Activated effector memory CD4-positive, alpha-beta T cell treated with anti-CD3 and anti-CD28 coated beads, Interleukin-2, amount 50 U/mL, for 16 hours (primary cell): ENCODE measurements around the gene USP40.

ENCODE experiments used
- DNase-seq: peaks from one replicate; pipeline ENCODE4 v3.0.0-alpha.2; 2020

The USP40 gene

DNA sequence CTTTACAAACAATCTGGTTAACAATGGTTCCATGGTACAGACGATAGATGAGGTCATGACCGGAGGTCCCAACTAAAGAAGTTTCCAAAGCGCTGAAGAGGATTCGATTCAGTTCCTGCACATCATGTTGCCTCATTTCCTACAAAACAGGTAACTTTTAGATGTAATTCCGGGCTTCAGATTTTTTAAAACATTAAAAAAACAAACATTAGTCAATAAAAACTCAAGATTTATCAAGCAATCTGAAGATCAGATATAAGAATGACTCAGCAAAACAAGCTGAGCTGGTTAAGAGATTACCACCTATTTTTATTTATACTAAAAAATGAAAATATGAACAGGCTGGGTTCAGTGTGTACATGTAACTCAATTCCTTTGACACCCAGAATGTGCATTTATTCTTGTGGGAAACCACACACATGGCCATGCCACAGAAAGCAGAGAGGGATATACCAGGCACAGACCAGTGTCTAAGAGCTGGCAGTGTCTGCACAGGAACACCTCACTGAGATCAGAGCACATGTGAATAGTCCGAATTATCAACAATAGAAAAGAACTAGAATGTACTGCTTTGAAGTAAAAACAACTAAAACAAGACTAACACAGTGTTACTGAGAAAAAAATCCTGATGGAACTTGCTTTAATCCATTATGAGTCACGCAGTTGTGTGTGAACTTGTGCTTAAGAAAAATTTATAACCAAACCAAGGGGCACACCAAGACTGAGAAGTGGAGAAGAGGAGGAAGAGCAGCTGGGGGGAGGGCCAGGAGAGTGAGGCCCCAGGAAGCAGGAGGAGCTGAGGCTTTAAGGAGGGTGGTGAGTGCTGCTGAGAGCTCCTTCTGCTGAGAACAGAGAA lies 9.5 kb downstream of the USP40 start:
- no peak for DNase-seq

DNA sequence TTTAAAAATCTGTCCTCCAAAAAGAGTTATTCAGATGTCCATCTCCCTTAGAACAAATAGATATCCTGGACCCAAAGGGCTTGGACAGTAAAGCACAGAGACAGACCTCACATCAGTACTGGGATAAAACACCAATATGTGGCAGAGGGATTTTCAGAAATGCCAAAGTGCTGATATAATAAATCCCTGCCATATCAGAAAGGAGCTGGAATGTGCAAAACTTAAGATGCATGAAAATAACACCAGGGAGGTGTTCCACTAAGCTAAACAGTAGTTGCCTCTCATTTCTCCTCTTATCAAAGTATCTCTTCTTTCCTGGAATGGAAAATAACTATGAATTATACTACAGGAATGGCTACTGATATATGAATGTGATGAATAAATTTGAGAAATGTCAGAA lies 13.2 kb downstream of the USP40 start:
- DNase-seq: no peak

DNA sequence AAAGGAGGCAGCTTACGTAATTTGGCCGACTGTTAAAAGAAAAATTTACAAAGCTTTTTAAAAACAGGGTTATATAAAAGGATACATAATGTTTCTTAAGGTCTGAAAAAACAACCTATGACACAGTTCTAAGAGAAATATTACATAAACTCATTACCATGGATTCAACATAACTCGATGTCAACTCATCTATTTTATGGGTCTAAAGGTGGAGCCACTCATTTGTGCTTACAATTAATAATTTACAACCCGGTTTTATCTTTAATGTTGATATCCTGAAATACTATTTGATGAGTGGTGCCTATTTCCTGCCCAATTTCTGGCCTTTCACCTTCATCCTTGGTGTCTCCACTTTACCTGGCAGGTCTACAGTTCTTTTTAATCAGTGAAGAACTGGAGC lies 15.1 kb downstream of the USP40 start:
- no peak for DNase-seq

DNA sequence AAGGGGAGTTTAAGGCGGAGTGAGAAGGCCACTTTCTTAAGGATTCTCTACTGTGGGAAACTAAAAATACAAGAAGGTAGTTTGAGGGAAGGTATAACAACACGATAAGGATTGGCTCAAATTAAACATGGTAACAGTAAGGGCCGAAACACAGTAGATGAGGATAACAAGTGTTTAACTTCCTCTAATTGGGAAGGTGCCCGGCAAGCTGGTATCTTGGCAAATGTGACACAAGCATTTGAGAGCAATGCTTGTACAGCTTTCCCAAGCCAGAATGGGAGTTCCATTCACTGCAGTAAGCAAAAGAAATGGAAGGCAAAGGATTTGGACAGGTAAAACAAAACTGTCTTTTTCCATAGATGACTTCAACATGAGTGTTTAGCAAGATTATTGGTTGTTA lies 19.8 kb downstream of the USP40 start:
- DNase-seq: no peak

DNA sequence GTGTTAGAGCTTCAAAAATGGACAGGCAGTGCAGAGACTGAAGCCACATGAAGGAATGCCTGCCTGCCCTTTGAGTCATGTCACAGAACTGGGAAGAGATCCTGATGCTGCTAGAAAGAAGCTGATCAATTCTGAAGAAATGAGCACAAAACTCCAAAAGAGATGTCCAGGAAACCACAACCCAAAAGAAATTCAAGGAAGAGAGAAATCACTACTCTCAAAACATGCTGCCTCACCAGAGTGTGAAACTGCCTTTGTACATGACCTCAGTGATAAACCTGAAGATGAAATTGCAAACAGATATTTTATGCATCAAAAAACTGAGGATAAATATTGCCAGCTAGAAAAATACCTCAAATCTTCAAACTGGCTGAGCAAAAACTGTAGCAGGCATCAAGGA lies 20.5 kb downstream of the USP40 start:
- DNase-seq: no peak

DNA sequence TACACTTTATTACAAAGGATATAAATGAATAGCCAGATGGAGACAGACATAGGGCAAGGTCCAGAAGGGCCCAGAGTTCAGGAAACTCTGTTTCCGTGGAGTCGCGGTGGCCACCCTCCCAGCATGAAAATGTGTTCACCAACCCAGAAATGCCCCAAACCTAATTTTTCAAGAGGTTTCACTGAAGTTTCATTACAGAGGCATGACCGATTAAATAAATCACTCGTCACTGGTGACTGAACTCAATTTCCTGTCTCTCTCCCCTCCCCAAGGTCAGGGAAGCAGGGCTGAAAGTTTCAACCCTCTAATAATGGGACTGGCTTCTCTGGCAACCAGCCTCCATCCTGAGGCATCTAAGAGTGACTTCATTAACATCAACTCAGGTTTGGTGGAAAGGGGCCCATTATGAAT lies 22.4 kb downstream of the USP40 start:
- no peak for DNase-seq

DNA sequence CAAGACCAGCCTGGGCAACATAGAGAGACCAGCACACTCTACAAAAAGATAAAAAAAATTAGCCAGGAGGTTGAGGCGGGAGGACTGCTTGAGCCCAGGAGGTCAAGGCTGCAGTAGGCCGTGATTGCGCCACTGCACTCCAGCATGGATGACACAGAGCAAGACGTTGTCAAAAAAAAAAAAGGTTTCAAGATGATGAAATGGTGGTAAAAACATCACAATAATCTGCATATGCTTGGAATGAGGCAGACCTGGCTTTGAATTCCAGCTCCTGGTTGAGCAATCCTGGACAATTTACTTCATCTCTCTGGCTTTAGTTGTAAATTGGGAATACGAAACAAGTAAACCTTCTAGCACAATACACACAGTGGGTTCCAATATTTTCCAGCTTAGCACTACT lies 24.1 kb downstream of the USP40 start:
- no peak for DNase-seq

DNA sequence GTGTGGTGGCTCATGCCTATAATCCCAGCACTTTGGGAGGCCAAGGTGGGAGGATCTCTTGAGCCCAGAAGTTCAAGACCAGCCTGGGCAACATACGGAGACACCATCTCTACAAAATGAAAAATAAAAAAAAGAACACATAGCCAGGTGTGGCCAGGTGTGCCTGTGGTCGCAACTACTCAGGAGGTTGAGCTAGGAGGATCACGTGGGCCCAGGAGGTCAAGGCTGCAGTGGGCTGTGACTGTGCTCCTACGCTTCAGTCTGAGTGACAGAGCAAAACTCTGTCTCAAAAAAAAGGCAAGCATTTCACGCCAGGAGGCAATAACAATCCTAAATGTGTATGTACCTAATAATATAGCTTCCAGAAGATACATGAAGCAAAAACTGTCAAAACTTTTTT lies 27.8 kb downstream of the USP40 start:
- DNase-seq: no peak

DNA sequence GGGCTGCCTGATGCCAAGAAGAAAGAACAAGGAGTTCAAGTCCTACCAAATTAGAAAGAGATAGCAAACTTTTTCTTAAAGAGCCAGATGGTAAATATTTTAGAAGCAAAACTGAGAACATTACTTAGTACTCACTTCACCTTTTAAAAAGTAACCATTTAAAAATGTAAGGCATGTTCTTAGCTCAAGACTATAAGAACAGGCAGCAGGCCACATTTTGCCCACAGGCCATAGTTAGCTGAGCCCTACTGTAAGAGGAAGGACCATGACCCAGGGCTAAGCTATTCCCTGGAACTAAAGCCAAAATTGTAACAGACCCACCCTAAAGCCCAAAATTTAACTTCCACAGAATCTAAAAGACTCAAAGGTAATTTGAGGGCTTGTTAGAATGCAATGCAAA lies 31.3 kb downstream of the USP40 start:
- no peak for DNase-seq

DNA sequence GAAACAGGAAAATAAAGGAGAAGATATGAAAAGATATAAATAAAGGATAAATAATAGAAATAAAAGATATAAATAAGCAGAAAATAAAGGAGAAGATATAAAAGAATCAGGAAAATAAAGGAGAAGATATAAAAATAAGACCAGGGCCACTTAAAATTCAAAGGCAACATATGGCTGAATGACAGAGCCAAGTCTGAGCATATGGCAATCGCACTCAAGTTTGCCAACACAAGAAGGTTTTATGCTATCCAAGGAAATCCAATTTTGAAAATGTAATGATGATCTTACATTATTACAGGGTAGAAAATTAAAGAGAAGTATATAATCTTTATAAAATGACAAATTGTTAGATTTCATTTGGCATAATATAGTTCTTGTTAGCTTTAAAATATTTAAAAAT lies 33.6 kb downstream of the USP40 start:
- DNase-seq: no peak

DNA sequence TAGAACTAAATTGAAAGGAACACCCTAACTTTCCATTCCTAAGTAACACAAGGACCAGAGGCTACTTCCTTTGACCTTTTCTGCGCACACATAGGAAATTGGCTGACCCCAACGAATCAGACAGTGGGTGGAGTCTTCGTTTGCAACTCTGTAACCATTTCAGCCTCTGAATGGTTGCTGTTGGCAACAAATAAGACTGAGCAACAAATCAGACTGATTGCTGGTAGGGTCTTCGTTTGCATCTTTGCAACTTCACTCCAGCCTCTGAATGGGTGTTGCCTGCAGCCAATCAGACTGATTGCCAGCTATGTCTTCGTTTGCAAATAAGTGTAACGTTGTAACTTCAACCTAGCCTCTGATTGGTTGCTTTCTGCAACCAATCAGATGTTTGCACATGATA lies 34.6 kb downstream of the USP40 start:
- no peak for DNase-seq

DNA sequence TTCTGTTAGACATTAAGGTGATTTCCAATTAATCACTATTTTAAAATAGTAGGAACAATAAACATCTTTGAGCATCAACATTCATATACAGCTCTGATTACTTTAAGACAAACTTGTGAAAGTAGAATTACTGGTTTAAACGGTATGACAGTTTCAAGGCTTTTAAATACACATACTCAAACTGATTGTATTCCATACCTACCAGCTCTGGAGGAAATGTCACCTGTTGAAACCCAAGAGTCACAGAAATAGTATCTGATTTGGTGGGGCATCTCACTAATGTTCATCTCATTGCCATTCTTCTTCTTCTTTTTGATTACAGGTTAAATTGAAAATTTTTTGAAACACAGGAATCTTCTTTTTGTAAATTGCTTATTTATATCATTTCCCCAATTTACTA lies 36.2 kb downstream of the USP40 start:
- no peak for DNase-seq

DNA sequence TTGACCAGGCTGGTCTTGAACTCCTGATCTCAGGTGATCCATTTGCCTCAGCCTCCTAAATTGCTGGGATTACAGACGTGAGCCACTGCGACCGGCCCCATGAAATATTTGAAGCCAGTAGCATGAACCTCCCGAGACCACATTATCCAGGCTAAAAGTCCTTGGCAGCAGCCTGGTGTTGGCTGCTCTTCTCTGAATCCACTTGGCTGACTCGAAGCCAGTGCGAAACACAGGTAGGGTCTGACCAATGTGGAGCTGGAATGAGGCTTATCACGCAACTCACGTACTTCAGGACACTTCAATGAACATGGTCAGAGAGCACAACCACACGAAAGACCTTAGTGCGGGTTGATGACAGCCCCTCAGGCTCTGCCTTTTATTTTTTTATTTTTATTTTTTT lies 38.4 kb downstream of the USP40 start:
- no peak for DNase-seq

DNA sequence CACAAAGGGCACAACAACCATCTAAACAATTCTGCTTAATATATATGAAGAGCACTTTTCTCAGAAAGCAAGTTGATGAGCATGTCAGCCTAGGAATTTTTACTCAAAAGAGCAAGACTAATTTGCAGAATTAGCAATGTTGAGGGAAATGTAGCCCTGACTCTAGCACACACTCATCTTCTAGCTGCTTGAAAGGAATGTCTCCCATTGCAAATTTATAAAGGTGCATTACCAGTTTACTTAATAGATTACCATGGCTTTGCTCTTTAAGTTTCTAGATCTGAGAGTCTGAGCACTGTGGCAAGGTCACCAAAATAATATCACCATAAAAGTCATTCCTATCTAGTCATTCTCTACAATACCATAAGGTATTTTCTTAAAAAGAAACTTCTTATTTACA lies 40.8 kb downstream of the USP40 start:
- DNase-seq: no peak

DNA sequence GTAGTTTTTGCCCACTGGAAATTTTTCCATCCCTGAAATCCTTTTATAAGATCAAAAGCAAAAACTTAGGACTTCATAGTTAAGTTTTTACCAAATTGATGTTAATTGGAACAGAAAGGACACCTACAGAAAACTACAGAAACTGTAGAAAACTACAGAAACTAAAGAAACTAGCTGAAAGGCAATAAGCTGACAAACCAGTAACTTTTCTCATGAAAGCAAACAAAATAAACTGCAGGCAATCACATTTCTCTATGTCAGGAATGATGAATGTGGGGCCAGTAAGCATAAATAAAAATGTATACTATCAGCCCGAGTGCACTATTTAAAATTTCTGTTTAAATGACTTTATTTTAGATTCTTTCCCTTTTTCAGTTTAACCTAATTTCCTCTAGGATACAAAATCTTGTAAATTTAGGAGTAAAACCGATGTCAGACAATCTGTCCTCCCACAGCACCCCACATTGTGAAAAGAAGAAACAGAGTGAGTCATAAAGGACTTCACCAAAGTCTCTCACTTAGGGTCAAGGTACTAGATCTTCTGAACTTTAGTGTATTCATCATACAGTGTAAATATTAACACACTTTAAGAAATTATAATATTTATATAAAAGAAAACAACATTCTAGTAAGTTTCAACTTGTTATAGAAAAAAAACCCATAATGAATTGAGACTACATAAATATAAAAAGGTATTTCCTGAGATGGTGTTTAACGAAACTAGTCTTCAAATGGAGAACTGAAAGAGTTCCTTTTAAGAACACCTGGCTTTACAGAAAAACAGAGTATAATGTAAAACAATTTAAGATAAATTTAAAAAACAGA lies 46.6 kb downstream of the USP40 start:
- DNase-seq: no peak

DNA sequence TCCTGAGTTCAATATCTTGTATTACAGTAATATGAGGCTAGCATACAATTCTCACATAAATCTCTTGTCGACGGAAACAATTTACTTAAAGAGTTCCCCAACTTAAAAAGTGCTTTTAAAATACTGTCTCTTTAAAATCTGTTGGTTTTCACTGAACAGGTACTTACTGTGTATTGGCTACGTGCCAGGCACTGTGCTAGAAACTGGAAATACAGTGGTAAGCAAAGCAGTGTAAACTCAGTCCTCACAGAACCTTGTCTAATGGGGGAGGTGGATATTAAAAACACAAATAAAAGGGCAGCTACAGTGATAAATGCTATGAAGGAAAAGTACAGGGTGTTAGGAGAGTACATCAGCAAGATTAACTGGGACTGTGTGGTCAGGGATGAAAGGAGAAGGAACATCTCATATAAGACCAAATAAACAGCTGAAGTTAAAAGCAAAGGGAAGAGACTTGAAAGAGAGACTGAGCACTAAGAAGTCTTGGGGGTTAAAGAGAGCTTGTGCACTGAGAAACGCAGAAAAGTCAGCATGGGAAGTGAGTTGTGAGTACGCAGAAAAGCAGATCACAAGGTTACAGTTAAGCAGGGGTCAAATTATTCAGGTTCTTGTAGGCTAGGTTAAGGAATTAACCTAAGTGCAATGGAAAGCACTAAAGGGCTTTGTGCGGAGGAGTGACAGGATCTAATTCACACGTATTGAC lies 52.5 kb downstream of the USP40 start:
- DNase-seq: no peak

DNA sequence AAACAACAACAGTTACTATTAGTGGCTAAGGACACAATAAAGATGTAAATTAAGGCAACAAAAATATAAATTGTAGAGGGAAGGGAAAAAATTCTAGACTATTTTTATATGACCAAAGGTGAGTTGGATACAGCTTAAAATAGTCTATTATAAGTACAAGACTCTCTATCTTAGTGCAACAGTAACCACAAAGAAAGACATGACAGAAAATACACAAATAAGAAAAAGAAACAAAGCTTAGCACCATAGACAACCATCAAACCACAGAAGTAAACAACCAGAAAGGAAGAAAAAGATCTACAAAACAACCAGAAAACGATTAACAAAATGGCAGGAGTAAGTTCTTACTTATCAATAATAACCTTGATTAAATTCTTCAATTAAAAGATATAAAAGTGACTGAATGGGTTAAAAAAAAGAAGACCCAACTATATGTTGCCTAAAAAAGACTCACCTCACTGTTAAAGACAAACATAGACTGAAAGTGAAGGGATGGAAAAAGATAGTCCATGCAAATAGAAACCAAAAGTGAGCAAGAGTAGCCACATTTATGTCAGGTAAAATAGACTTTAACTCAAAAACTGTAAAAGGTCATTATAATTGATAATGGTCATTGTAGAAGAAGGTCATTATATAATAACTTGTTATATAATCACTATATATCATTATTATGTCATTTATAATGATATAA lies 62.5 kb downstream of the USP40 start:
- no peak for DNase-seq

DNA sequence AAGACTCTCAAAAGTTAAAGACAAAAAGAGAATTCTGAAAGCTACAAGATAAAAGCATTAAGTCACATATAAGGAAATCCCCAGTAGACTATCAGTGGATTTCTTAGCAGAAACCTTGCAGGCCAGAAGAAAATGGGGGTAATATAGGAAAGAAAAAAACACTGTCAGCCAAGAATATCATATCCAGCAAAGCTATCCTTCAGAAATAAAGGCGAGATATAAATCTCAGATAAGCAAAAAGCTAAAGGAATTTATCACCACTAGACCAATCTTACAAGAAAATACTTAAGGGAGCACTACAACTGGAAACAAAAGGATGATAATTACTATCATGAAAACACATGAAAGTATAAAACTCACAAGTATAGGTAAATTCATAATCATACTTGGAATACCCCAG lies 63.1 kb downstream of the USP40 start:
- no peak for DNase-seq

DNA sequence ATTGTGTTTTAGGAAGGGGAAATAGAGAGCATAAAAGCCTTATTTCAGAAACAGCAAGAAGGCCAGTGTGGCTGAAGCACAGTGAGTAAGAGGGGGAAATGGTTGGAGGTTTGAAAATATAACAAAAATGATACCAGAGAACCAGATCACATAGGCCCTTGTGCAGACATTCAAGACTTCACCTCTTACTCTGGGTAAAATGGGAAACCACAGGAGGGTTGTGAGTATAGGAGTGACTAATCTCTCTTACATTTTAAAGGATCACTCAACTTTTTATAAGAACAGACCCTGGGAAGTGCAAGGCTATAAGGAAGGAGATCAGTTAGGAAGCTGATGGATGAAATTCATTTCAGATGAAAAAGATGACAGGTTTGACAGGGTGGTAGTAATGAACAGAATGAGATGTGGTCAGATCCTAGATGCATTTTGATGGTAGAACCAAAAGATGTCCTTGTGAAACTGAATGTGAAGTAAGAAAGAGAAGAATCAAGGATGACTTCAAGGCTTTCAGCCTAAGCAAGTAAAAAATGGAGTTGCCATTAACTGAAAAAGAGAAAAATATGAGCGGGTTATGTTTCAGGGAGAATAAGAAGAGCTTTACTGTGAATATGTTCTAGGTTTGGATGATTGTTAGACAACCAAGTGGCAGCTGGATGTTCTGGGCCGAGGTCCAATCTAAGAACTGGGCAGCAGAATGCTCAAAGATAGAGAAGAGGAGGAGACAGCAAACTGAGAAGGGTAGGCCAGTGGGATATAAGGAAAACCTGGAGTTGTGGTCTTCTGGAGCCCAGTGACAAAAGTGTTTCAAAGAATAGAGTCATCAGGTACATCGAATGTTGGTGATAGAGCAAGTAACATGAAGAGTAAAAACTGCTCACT lies 65.1 kb downstream of the USP40 start:
- DNase-seq: no peak

DNA sequence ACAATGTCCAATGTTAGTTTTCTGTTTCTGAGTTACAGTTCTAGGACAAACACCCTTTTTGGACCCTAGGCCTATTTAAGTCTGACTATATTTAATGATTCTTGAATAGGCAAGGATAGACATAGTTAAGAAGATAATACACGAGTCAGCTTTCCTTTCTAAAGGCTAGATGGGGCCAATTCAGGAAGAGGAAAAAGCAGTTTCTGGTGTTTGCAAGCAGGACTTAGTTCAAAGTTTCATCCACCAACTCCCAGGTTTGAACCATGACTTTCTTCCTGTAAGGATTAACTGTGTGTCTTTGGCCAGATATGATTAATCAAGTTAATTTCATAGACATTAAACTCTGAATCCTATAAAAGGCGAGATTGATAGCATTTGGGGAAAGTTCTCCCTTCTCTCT lies 66.7 kb downstream of the USP40 start:
- DNase-seq: no peak

DNA sequence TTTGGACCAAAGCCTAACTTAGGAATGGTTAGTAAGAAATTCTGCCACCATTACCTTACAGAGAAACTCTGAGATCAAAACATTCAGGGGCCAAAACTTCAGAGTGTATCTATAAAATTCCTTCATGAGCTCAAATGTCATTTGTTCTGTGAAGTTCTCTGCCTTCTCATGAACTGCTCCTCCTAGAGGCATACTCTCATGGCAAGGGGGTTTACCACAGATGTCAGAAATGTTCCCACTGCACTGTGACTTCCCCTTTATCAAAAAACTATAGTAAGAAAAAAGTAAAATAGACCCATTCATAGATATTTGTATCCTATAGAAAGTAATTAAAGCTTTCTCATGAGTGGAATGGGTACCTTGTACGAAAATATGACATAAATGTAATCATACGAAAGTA lies 68.5 kb downstream of the USP40 start:
- no peak for DNase-seq

DNA sequence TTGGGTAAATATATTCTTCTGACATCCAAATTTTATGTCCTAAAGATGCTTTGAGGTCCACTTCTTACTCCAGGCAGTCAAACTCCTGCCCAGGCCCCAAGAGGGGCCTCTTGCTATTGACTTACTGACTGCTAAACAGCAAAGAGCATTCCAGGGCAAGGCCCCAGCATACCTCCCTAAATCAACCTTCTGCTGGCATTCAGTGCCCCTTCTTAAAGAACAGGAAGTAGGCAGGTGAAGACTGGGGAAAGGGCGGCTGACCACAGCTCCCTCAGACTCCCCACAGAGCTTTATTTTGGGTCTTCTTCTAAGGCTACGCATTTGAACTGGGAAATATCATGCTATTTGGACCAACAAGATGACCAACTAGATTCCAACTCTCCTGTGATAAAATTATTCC lies 68.9 kb downstream of the USP40 start:
- DNase-seq: no peak
